Measurements from ENCODE around the gene ZNF665. TPM values are rescaled to one million over a fixed set of nuclear protein-coding genes. Genes with fewer than 3 reads are reported as not detected.
"Not testable (repeated sequence)": the region's sequence is repeated elsewhere in the genome, so short reads cannot be mapped to it uniquely, and the experiment has no call there.

The ZNF665 gene
- total RNA-seq, 2 donors from 2014 or later, result 7.6 to 8.6 TPM

- not testable (repeated sequence) for H3K9ac ChIP-seq (ENCODE audit: extremely low read depth, low read length, poor library complexity, severe bottlenecking); H3K4me3 Mint-ChIP-seq; H3K4me3 ChIP-seq (ENCODE audit: low read length); H3K36me3 ChIP-seq (ENCODE audit: control insufficient read depth, insufficient read depth, low read length); H3K27ac ChIP-seq (ENCODE audit: low read depth, low read length); H3K9me3 Mint-ChIP-seq; H3K27ac Mint-ChIP-seq; DNase-seq; H3K4me1 ChIP-seq (ENCODE audit: control insufficient read depth, insufficient read depth, low read length); H3K27me3 ChIP-seq (ENCODE audit: control insufficient read depth, insufficient read depth, low read length, poor library complexity, severe bottlenecking); H3K4me1 Mint-ChIP-seq
- H3K36me3 Mint-ChIP-seq (ENCODE audit: low read depth), result peaks cover 28% of the 10 kb centered on the region
- 90% methylated on average over 10 of the region's 16 CpGs; no CpG with 5 or more reads in 1 of the 2 experiments for WGBS, 2 experiments (ENCODE audit: insufficient coverage in 1 of 2, insufficient read length in 1 of 2)
- peak; percentile 38 for TF ChIP-seq CTCF (conservative IDR thresholded peaks at IDR 0.05)
- peaks cover 10% of the 10 kb centered on the region for H3K27me3 Mint-ChIP-seq (ENCODE audit: insufficient read depth)
- peaks cover 10% of the 10 kb centered on the region for H3K9me3 ChIP-seq (ENCODE audit: control insufficient read depth, low read length)
Measured at GRCh38 chr19:53189691-53190198, 3.4 kb downstream of the ZNF665 start.

- DNase-seq; H3K4me3 ChIP-seq (ENCODE audit: low read length); H3K27ac ChIP-seq (ENCODE audit: low read depth, low read length); H3K9me3 ChIP-seq (ENCODE audit: control insufficient read depth, low read length); H3K4me1 ChIP-seq (ENCODE audit: control insufficient read depth, insufficient read depth, low read length); H3K4me1 Mint-ChIP-seq; H3K4me3 Mint-ChIP-seq; H3K9ac ChIP-seq (ENCODE audit: extremely low read depth, low read length, poor library complexity, severe bottlenecking); H3K27me3 Mint-ChIP-seq (ENCODE audit: insufficient read depth); H3K36me3 ChIP-seq (ENCODE audit: control insufficient read depth, insufficient read depth, low read length); H3K27me3 ChIP-seq (ENCODE audit: control insufficient read depth, insufficient read depth, low read length, poor library complexity, severe bottlenecking); H3K27ac Mint-ChIP-seq: not testable (repeated sequence)
- H3K9me3 Mint-ChIP-seq, result peaks cover 18% of the 10 kb centered on the region
- peak; percentile 55 for TF ChIP-seq CTCF (conservative IDR thresholded peaks at IDR 0.05)
- H3K36me3 Mint-ChIP-seq (ENCODE audit: low read depth), result peaks cover 42% of the 10 kb centered on the region
- 92 to 96% methylated on average over 10 to 16 of the region's 19 CpGs for WGBS, 2 experiments (ENCODE audit: insufficient coverage in 1 of 2, insufficient read length in 1 of 2)
Measured at GRCh38 chr19:53185155-53185882, 7.8 kb downstream of the ZNF665 start.

GRCh38 chr19:53183146-53183764 lies 9.9 kb downstream of the ZNF665 start:
- Mint-ChIP-seq H3K9me3 (peaks cover 20% of the 10 kb centered on the region), H3K27ac (no peak overlapping the region), H3K4me1 (no peaks in the 10 kb centered on the region), H3K4me3 (no peak overlapping the region), H3K36me3 (ENCODE audit: low read depth) (peaks cover 48% of the 10 kb centered on the region), H3K27me3 (ENCODE audit: insufficient read depth) (no peaks in the 10 kb centered on the region)
- Histone ChIP-seq H3K9ac (ENCODE audit: extremely low read depth, low read length, poor library complexity, severe bottlenecking) (no peak overlapping the region), H3K4me3 (ENCODE audit: low read length) (no peak overlapping the region), H3K27ac (ENCODE audit: low read depth, low read length) (no peak overlapping the region), H3K9me3 (ENCODE audit: control insufficient read depth, low read length) (peaks cover 14% of the 10 kb centered on the region), H3K4me1 (ENCODE audit: control insufficient read depth, insufficient read depth, low read length) (no peaks in the 10 kb centered on the region), H3K36me3 (ENCODE audit: control insufficient read depth, insufficient read depth, low read length) (peaks cover 14% of the 10 kb centered on the region), H3K27me3 (ENCODE audit: control insufficient read depth, insufficient read depth, low read length, poor library complexity, severe bottlenecking) (no peaks in the 10 kb centered on the region)
- WGBS, 2 experiments (ENCODE audit: insufficient coverage in 1 of 2, insufficient read length in 1 of 2), result 14 to 81% methylated on average over 1 to 6 of the region's 6 CpGs
- TF ChIP-seq CTCF (conservative IDR thresholded peaks at IDR 0.05), result no peak
- DNase-seq, result no peak
